HepG2 (cell line): ENCODE data around the gene CASD1. TPM values are rescaled to one million over a fixed set of nuclear protein-coding genes. Genes with fewer than 3 reads are reported as not detected.
A peak's percentile ranks its signal among the peaks of the same experiment; 100 is the strongest.

ENCODE experiments used
- ATF4 ChIP-seq, 2 experiments: fragments of 450-650 bp in 1 of 2; sonication (generic) in 1 of 2; formaldehyde crosslinking; IDR thresholded peaks; 2 replicates each; pipeline versions ENCODE4 v1.5.0 to v1.8.0; 2020 to 2022; ENCODE audit warnings: mild to moderate bottlenecking in 1 of 2, missing genetic modification reagents in 1 of 2
- CEBPG ChIP-seq: IDR thresholded peaks from 2 replicates; pipeline ENCODE4 v1.6.1; 2016
- CREB1 ChIP-seq, 2 experiments: fragments of 450-650 bp in 1 of 2; IDR thresholded peaks; 2 replicates each; pipeline ENCODE4 v1.6.1; 2016 to 2017; ENCODE audit warnings: control low read depth in 1 of 2, mild to moderate bottlenecking in 1 of 2, missing compliant biosample characterization in 1 of 2, missing genetic modification characterization in 1 of 2
- FOSL2 ChIP-seq: sonication (generic); formaldehyde crosslinking; IDR thresholded peaks from 2 replicates; pipeline ENCODE4 v1.4.0; 2020; ENCODE audit warnings: missing genetic modification reagents
- FOXP1 ChIP-seq, 2 experiments: fragments of 450-650 bp in 1 of 2; IDR thresholded peaks; 2 replicates each; pipeline ENCODE4 v1.6.1; 2017 to 2018; ENCODE audit warnings: antibody characterized with exemption in 1 of 2
- GATAD2A ChIP-seq: IDR thresholded peaks from 2 replicates; pipeline ENCODE4 v1.6.1; 2016
- ISL2 ChIP-seq: sonication (generic); formaldehyde crosslinking; IDR thresholded peaks from 2 replicates; pipeline ENCODE4 v1.5.0; 2020; ENCODE audit warnings: missing genetic modification reagents
- KDM5B ChIP-seq: sonication (generic); formaldehyde crosslinking; IDR thresholded peaks from 2 replicates; pipeline ENCODE4 v1.4.0; 2020; ENCODE audit warnings: missing genetic modification reagents, mild to moderate bottlenecking, borderline replicate concordance
- MAFF ChIP-seq: IDR thresholded peaks from 2 replicates; pipeline ENCODE4 v1.6.1; 2011; ENCODE audit warnings: low read depth, low read length, improper control_type of control experiment
- PRPF4 ChIP-seq: fragments of 200-400 bp; formaldehyde crosslinking; IDR thresholded peaks from 2 replicates; pipeline ENCODE4 v1.6.1; 2016; ENCODE audit warnings: low read length, low read depth; ENCODE audit not compliant: poor library complexity, severe bottlenecking
- RXRA ChIP-seq: sonication (generic); formaldehyde crosslinking; IDR thresholded peaks from 2 replicates; pipeline ENCODE4 v1.5.1; 2020; ENCODE audit warnings: missing genetic modification reagents
- SCMH1 ChIP-seq: sonication (generic); formaldehyde crosslinking; IDR thresholded peaks from 2 replicates; pipeline ENCODE4 v1.9.0; 2021; ENCODE audit warnings: missing genetic modification reagents, mild to moderate bottlenecking, borderline replicate concordance
- SIX4 ChIP-seq: sonication (generic); formaldehyde crosslinking; IDR thresholded peaks from 2 replicates; pipeline ENCODE4 v1.4.0; 2020; ENCODE audit warnings: missing genetic modification reagents
- SP140L ChIP-seq: sonication (generic); formaldehyde crosslinking; IDR thresholded peaks from 2 replicates; pipeline ENCODE4 v1.4.0; 2020; ENCODE audit warnings: missing genetic modification reagents, borderline replicate concordance
- ZFP41 ChIP-seq: sonication (generic); formaldehyde crosslinking; IDR thresholded peaks from 2 replicates; pipeline ENCODE4 v1.4.0; 2020; ENCODE audit warnings: mild to moderate bottlenecking, missing genetic modification reagents, borderline replicate concordance
- ZMAT5 ChIP-seq: sonication (generic); formaldehyde crosslinking; IDR thresholded peaks from 2 replicates; pipeline ENCODE4 v1.5.0; 2020; ENCODE audit warnings: mild to moderate bottlenecking, low read depth, missing genetic modification reagents, borderline replicate concordance
- ZNF276 ChIP-seq: sonication (generic); formaldehyde crosslinking; IDR thresholded peaks from 2 replicates; pipeline ENCODE4 v1.4.0; 2020; ENCODE audit warnings: mild to moderate bottlenecking, low read depth, missing genetic modification reagents
- ZNF333 ChIP-seq: sonication (generic); formaldehyde crosslinking; IDR thresholded peaks from 2 replicates; pipeline ENCODE4 v1.4.0; 2020; ENCODE audit warnings: mild to moderate bottlenecking, missing genetic modification reagents, borderline replicate concordance
- ZNF747 ChIP-seq: sonication (generic); formaldehyde crosslinking; IDR thresholded peaks from 2 replicates; pipeline ENCODE4 v1.8.1; 2023; ENCODE audit warnings: missing genetic modification reagents, mild to moderate bottlenecking, borderline replicate concordance
- polyA plus RNA-seq, 8 experiments: library from polyadenylated mRNA; depleted of rRNA in 3 of 8; stranded (reverse) in 7 of 8; unstranded in 1 of 8; fragments of >200 nt; fragmentation: Illumina TruSeq in 4 of 8; extraction: Trizol in 4 of 8; gene quantifications; 2 replicates each; pipeline versions ENCODE4 v1.2.1 to v1.2.3, GENCODE V29; 2011 to 2016; ENCODE audit warnings: low read depth in 4 of 8, missing spikeins in 1 of 8, mixed read lengths in 1 of 8; ENCODE audit not compliant: insufficient read depth in 1 of 8
- total RNA-seq, 5 experiments: library from RNA; depleted of rRNA; stranded (reverse); fragments of >200 nt; fragmentation: Illumina TruSeq; extraction: Trizol; gene quantifications; 2 replicates each; pipeline ENCODE4 v1.2.3, GENCODE V29; 2016; ENCODE audit warnings: low read depth in 1 of 5
- TF ChIP-seq, protein P1 (sequence below): sonication (generic); formaldehyde crosslinking; IDR thresholded peaks from 2 replicates; pipeline ENCODE4 v1.5.0; 2020; ENCODE audit warnings: mild to moderate bottlenecking, missing genetic modification reagents
- TF ChIP-seq, protein P2 (sequence below): sonication (generic); formaldehyde crosslinking; IDR thresholded peaks from 2 replicates; pipeline ENCODE4 v1.4.0; 2020; ENCODE audit warnings: missing genetic modification reagents, borderline replicate concordance

Gene CASD1
- total and polyA plus RNA-seq, 2 of the 13 experiments (the other 11 are each of a cell fraction or from before 2014, with no cell fraction given): 22.9 to 32.6 TPM

- TF ChIP-seq ATF4 (CRISPR knock-in tag; IDR thresholded peaks at IDR 0.05) (peak in 1 of 2 experiments; percentile 50; a peak in 2 of 4 replicates), ZNF747 (CRISPR knock-in tag) (no peak), KDM5B (CRISPR knock-in tag) (no peak), RXRA (CRISPR knock-in tag) (no peak), FOXP1 (IDR thresholded peaks at IDR 0.05) (no peak), FOXP1 (CRISPR knock-in tag; IDR thresholded peaks at IDR 0.05) (no peak), GATAD2A (CRISPR knock-in tag) (peak; percentile 42), ZNF333 (CRISPR knock-in tag) (no peak), SIX4 (CRISPR knock-in tag) (peak; percentile 73; the same call in 1 of the 2 replicates), ZFP41 (CRISPR knock-in tag) (no peak), ZNF276 (no peak), FOSL2 (no peak), ISL2 (CRISPR knock-in tag) (0 out of 2 replicates have a peak, but pooled peaks have one; percentile 21), CEBPG (peak; percentile 33; the same call in 1 of the 2 replicates), PRPF4 (no peak), ZMAT5 (CRISPR knock-in tag) (no peak), SP140L (CRISPR knock-in tag) (no peak), SCMH1 (CRISPR knock-in tag) (no peak), CREB1 (IDR thresholded peaks at IDR 0.05) (no peak), CREB1 (CRISPR knock-in tag; IDR thresholded peaks at IDR 0.05) (no peak), MAFF (no peak)
- TF ChIP-seq, protein P1, sequence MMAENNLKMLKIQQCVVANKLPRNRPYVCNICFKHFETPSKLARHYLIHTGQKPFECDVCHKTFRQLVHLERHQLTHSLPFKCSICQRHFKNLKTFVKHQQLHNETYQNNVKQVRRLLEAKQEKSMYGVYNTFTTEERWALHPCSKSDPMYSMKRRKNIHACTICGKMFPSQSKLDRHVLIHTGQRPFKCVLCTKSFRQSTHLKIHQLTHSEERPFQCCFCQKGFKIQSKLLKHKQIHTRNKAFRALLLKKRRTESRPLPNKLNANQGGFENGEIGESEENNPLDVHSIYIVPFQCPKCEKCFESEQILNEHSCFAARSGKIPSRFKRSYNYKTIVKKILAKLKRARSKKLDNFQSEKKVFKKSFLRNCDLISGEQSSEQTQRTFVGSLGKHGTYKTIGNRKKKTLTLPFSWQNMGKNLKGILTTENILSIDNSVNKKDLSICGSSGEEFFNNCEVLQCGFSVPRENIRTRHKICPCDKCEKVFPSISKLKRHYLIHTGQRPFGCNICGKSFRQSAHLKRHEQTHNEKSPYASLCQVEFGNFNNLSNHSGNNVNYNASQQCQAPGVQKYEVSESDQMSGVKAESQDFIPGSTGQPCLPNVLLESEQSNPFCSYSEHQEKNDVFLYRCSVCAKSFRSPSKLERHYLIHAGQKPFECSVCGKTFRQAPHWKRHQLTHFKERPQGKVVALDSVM: no peak
- TF ChIP-seq, protein P2, sequence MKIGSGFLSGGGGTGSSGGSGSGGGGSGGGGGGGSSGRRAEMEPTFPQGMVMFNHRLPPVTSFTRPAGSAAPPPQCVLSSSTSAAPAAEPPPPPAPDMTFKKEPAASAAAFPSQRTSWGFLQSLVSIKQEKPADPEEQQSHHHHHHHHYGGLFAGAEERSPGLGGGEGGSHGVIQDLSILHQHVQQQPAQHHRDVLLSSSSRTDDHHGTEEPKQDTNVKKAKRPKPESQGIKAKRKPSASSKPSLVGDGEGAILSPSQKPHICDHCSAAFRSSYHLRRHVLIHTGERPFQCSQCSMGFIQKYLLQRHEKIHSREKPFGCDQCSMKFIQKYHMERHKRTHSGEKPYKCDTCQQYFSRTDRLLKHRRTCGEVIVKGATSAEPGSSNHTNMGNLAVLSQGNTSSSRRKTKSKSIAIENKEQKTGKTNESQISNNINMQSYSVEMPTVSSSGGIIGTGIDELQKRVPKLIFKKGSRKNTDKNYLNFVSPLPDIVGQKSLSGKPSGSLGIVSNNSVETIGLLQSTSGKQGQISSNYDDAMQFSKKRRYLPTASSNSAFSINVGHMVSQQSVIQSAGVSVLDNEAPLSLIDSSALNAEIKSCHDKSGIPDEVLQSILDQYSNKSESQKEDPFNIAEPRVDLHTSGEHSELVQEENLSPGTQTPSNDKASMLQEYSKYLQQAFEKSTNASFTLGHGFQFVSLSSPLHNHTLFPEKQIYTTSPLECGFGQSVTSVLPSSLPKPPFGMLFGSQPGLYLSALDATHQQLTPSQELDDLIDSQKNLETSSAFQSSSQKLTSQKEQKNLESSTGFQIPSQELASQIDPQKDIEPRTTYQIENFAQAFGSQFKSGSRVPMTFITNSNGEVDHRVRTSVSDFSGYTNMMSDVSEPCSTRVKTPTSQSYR (CRISPR knock-in tag): peak; percentile 52; the same call in 1 of the 2 replicates
Observed at GRCh38 chr7:94476251-94476840, 33.3 kb upstream of the CASD1 start (continued).
